Activated CD4-positive, CD25-positive, alpha-beta regulatory T cell treated with anti-CD3 and anti-CD28 coated beads, Interleukin-2, amount 50 U/mL, for 16 hours (primary cell): ENCODE measurements around the gene CCDC87.
"Not testable (repeated sequence)": the region's sequence is repeated elsewhere in the genome, so short reads cannot be mapped to it uniquely, and the experiment has no call there.

ENCODE experiments used
- DNase-seq: peaks from one replicate; pipeline ENCODE4 v3.0.0-alpha.2; 2020; ENCODE audit warnings: low read depth, low spot score

CCDC87 gene

DNA sequence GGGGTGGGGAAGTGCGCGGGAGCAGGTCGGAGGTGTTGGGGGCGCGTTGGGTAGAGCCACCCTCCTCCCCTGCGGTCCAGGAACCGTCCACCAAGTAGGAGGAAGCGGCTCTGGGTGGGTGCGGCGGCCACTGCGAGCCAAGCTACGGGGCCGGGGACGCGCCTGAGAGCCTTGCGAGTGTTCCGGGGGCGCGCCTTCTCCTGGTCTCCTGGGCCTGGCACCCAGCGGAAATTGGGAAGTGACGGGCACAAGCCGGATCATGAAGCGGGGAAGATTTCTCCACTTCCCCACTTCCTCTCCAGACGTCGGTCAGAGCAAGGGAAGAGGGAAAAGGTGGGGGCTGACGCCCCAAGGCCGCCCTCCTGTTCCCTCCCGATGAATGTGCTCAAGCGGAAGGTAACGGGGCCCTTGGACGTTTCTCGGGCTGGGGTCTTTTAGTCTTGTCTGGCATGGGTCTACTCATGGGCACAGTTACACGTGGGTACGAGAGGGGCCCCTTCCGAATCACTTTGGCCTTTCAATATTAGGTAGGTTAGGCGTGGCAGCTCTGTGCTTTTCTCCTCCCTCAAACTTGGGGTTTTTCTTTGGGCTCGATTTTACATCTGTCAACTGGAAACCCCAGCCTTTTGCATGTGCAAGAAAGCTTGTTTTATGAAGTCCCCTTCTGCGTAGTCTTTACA lies 24.4 kb upstream of the CCDC87 start:
- DNase-seq: no peak

DNA sequence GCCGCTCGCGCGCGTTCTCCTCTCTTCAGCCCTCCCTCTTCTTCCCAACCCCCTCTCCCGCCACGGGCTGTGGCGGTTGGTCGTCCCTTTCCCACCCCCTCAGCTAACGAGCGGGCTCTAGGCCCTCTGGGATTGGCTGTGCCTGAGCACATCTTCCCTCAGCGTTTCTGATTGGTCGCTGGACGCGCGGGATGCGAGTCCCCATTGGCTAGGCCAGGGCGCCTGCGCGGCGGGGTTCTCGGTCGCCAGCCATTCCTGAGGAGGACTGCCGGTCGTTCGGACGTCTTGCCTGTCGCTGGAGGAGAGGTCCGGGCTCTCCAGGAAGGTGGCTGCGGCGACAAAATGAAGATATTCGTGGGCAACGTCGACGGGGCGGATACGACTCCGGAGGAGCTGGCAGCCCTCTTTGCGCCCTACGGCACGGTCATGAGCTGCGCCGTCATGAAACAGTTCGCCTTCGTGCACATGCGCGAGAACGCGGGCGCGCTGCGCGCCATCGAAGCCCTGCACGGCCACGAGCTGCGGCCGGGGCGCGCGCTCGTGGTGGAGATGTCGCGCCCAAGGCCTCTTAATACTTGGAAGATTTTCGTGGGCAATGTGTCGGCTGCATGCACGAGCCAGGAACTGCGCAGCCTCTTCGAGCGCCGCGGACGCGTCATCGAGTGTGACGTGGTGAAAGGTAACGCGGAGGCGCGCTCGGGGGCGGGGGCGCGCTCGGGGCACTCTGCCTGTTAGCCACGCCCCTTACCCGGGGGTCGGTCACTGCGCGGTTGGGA lies 23.7 kb upstream of the CCDC87 start, which contains the start of gene RBM14:
RBM14 (plus strand) TSS at position 252 of the 776 bp plus-strand sequence; CDS start at position 343, 91 bp downstream.
- peak; percentile 98 for DNase-seq

- no peak for DNase-seq
Measured at GRCh38 chr11:66614073-66614472, 21.2 kb upstream of the CCDC87 start.

- DNase-seq: no peak
Measured at GRCh38 chr11:66612458-66612857, 19.6 kb upstream of the CCDC87 start.

- DNase-seq: no peak
Measured at GRCh38 chr11:66609721-66610617, 17.1 kb upstream of the CCDC87 start.

- DNase-seq: no peak
Measured at GRCh38 chr11:66607126-66607834, 14.4 kb upstream of the CCDC87 start.

DNA sequence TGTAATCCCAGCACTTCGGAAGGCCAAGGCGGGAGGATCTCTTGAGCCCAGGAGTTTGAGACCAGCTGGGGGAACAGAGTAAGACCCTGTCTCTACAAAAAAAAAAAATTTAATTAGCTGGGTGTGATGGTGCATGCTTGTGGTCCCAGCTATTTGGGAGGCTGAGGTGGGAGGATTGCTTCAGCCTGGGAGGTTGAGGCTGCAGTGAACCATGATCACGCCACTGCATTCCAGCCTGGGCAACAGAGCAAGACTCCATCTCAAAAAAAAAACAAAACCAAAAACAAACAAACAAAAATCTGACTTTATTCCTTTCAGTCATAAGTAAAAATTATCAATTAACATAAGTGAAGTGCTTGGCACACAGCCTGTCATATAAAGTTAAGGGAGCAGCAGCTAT lies 13.7 kb upstream of the CCDC87 start:
- not testable (repeated sequence) for DNase-seq

DNA sequence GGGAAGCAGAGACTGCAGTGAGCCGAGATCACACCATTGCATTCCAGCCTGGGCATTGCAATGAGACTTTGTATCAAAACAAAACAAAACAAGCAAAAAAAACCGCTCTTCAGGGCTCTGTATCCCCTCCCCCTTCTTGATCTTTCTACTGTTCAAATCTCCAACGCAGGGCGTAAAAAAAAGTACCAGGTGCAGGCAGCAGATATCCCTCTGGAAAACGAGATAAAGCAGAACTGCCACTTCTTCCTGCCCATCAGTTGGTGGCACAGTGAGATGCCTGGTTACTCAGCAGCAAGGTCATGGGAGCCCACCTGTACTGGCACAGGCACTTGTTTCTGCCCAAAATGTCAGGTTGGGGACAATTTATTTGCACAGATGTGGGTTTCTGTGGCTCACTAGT lies 11.3 kb upstream of the CCDC87 start:
- no peak for DNase-seq

DNA sequence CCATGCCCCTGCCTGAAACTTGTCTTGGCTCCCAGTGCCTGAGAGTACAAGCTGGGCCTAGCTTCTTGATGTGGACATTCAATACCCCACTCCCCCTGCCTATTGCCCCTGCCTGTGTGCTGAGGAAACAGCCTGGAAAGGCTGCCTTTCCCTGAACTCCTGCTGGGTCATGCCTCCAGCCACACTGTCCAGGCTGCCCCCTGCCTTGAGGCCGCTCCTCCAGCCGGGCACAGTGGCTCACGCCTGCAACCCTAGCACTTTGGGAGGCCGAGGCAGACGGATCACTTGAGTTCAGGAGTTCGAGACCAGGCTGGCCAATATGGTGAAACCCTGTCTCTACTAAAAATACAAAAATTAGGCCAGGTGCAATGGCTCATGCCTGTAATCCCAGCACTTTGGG lies 10.2 kb upstream of the CCDC87 start:
- no peak for DNase-seq

DNA sequence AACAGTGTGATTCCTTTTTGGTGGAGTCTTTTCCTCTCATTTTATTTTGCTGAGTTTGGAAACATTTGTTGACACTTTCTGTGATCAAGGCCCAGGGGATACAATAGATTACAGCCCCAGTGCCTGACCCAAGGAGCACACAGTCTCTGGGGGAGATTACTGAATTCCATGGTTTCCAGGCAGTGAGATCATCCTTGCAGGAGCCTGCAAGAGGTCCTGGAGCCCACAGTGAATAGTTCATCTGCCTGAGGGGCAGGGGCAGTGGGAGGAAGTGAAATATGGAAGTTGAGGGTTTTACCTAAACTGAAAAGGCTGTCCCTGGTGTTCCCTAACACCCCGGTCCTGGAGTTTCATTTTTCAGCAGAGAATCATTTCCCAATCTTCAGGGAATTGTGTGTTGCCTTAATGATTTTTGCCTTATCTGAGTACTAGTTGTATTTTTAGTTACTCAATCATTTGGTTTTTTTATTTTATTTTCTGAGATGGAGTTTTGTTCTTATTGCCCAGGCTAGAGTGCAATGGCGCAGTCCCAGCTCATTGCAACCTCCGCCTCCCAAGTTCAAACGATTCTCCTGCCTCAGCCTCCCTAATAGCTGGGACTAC lies 7.9 kb upstream of the CCDC87 start:
- DNase-seq: no peak

DNA sequence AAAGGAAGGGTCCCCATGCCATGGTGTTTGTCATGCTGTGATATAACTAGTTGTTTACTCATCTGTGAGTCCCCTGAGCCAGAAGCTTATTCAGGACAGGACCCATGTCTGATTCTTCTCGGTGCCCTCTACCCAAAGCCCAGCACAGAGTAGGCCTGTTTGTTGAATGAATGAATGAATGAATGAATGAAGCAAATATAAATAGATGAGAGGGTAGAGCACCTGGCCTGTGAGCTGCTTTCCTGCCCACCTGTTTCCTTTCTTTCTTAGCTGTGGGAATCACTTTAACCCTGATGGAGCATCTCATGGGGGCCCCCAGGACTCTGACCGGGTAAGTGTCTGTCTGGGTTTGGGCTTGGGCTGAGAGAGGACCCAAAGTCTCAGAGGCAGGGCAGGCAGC lies 7.4 kb upstream of the CCDC87 start:
- no peak for DNase-seq

DNA sequence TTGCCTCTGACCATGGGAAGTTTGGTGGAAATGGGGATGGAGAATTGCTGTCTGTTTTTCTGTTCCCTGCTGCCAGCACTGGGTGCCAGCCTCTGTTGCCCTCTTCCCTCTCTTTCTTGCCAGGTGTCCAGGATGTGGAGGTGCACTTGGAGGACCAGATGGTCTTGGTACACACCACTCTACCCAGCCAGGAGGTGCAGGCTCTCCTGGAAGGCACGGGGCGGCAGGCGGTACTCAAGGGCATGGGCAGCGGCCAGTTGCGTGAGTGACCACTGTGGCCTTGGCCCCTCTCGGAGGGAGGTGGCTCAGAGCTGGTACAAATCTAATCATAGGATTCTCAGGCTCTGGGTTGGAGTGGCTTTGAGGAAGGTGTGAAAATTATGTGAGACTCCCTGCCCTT lies 6.1 kb upstream of the CCDC87 start:
- DNase-seq: no peak

- no peak for DNase-seq
Measured at GRCh38 chr11:66595245-66595904, 2.5 kb upstream of the CCDC87 start.

DNA sequence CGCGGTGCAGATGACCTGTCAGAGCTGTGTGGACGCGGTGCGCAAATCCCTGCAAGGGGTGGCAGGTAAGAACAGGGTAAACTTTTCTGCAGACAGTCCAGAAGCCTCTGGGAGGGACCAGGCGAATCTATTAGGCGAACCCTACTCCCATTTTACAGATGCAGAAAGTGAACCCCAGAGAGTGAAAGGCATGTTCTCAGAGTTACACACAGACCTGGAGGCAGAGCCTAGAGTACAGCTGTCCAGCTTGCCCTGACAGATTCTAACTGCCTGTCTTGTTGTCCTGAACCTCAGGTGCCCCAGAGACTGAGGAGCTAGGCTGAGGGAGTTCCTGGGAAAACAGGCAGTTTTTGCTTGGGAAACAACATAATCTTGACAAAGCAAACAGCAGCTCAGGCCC lies 787 bp upstream of the CCDC87 start:
- no peak for DNase-seq

DNA sequence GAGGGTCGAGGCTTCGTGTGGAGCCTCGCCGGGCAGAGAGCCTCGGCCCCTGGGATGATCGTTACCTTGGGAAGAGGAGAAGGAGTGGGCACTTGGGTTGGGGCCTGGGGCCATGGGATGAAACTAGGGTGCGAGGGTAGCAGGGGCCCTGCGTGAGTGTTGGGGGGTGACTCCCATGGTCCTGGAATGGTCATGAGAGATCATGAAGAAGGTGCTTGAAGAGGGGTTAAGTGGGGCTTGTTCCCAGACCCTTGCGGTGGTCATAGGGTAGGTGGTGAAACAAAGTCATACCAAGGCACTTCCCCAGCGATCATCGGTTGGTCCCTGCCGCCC lies 406 bp upstream of the CCDC87 start:
- DNase-seq: no peak

- no peak for DNase-seq
Measured at GRCh38 chr11:66591175-66591574, 1.7 kb downstream of the CCDC87 start.

DNA sequence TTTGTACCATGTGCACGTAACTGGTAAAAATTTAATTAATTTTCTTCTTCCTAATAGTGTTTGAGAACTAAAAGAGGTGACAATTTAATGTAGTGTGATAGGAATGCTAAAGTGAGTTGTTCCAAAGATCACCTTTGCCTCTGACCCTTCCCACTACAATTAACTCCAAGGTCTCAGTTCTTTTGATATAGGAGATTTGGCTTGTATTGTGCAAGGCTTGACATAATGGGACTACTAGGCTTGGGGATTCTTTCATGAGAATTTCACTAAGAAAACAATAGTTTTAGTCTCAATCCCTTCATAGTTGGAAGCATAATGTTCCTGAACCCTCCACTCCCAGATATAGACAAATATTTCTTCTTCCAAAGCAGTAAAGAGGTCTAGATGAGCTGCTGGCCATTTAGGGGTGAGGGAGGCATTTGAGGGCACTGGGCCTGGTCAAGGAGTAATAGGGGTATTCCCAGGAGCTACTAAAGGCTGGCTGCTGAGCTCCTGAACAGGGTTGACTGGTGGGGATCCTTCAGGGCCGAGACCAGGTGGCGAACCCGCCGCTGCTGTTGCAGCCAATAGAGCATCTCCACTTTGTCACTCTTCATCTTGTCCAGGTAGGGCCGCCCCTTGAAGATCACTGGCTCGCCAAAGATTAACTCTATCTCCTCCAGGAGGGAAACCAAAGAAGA lies 2.7 kb downstream of the CCDC87 start:
- no peak for DNase-seq

GRCh38 chr11:66589315-66589714 lies 3.5 kb downstream of the CCDC87 start:
- not testable (repeated sequence) for DNase-seq

GRCh38 chr11:66586136-66586535 lies 6.7 kb downstream of the CCDC87 start:
- DNase-seq: no peak

GRCh38 chr11:66585447-66585846 lies 7.4 kb downstream of the CCDC87 start:
- DNase-seq: not testable (repeated sequence)
